Esophagus squamous epithelium (tissue), 5 donors: ENCODE measurements around the gene KIAA1217. TPM values are rescaled to one million over a fixed set of nuclear protein-coding genes. Genes with fewer than 3 reads are reported as not detected.

ENCODE experiments used
- DNase-seq: peaks from one replicate; lab custom pipeline; 2025; lab: John Stamatoyannopoulos, UW
- H3K27ac ChIP-seq, 4 donors: fragments of 200-600 bp; sonication (generic); one replicate each; pipeline ENCODE4 v1.5.1; 2016 to 2019; ENCODE audit warnings: mild to moderate bottlenecking in 1 of 4
- H3K27me3 ChIP-seq, 4 donors: fragments of 200-600 bp; sonication (generic); 1 replicate in 3 of 4; 2 replicates in 1 of 4; pipeline versions ENCODE4 v1.5.1 to v1.6.0; 2017 to 2021; ENCODE audit warnings: antibody characterized with exemption in 1 of 4
- H3K36me3 ChIP-seq, 3 donors: fragments of 200-600 bp; sonication (generic); one replicate each; pipeline ENCODE4 v1.5.1; 2016 to 2019
- H3K4me1 ChIP-seq, 3 donors: fragments of 200-600 bp; sonication (generic); one replicate each; pipeline ENCODE4 v1.5.1; 2017 to 2019
- H3K4me3 ChIP-seq, 4 donors: fragments of 200-600 bp; sonication (generic); 1 replicate in 3 of 4; 2 replicates in 1 of 4; pipeline ENCODE4 v1.5.1; 2016 to 2019; ENCODE audit warnings: mild to moderate bottlenecking in 2 of 4, moderate library complexity in 1 of 4
- H3K9me3 ChIP-seq, 3 donors: fragments of 200-600 bp; sonication (generic); one replicate each; pipeline ENCODE4 v1.5.1; 2016 to 2019
- CTCF ChIP-seq, 6 experiments: fragments of 450-650 bp in 4 of 6; fragments of 200-600 bp in 2 of 6; sonication (generic) in 2 of 6; IDR thresholded peaks; one replicate each; pipeline ENCODE4 v1.5.1; 2016 to 2019; ENCODE audit warnings: antibody characterized with exemption in 6 of 6, mild to moderate bottlenecking in 4 of 6, moderate library complexity in 4 of 6
- POLR2A ChIP-seq, 4 donors: fragments of 450-650 bp; IDR thresholded peaks; one replicate each; pipeline ENCODE4 v1.6.1; 2017; ENCODE audit warnings: antibody characterized with exemption in 4 of 4, mild to moderate bottlenecking in 4 of 4, moderate library complexity in 3 of 4
- WGBS, 2 donors: methylation state at CpG; one replicate each; pipeline ENCODE4 v1.1.5; 2018; 5-methylcytosine and 5-hydroxymethylcytosine counted together
- intact Hi-C: fragments of 100-400 bp; cut with DNase I; formaldehyde crosslinking; loops from one replicate; pipeline ENCODE4 v1.15.0; 2022
- total RNA-seq, 4 donors: library from RNA; depleted of rRNA; stranded (reverse); fragments of >200 nt; gene quantifications; one replicate each; pipeline ENCODE4 v1.1.0, GENCODE V29; 2016
- donor health status: DM: yes; HTN: yes; CAD: no.

Gene KIAA1217
- total RNA-seq, 4 donors from 2014 or later: 56.2 to 67.6 (median 66.2) TPM

GRCh38 chr10:24446739-24447138, 237.8 kb downstream of the KIAA1217 start:
- no peak overlapping the region for H3K27ac ChIP-seq
- no peak for TF ChIP-seq CTCF (IDR thresholded peaks at IDR 0.05)
- no peak for TF ChIP-seq POLR2A (IDR thresholded peaks at IDR 0.05)
- peaks cover 3 to 22% (median 5%) of the 10 kb centered on the region in 3 donors for H3K4me1 ChIP-seq
- DNase-seq: no peak
- no peaks in the 10 kb centered on the region for H3K9me3 ChIP-seq
- intact Hi-C loops: no loop called here
- no peaks in the 10 kb centered on the region for H3K27me3 ChIP-seq
- 83 to 95% methylated on average over 6 of the region's 6 CpGs for WGBS, 2 donors
- no peak overlapping the region for H3K4me3 ChIP-seq
- H3K36me3 ChIP-seq: peaks cover 0 to 54% (median 0%) of the 10 kb centered on the region in 3 donors

- Histone ChIP-seq H3K4me3 (no peak overlapping the region), H3K27ac (peak overlapping the region in 2 of 4 donors; percentile 11 to 61), H3K9me3 (no peaks in the 10 kb centered on the region), H3K36me3 (peaks cover 0 to 54% (median 0%) of the 10 kb centered on the region in 3 donors), H3K4me1 (peaks cover 3 to 22% (median 5%) of the 10 kb centered on the region in 3 donors), H3K27me3 (no peaks in the 10 kb centered on the region)
- WGBS, 2 donors: 55 to 69% methylated on average over 3 of the region's 3 CpGs
- no peak for DNase-seq
- intact Hi-C loops: no loop called here
- TF ChIP-seq CTCF (IDR thresholded peaks at IDR 0.05) (no peak), POLR2A (IDR thresholded peaks at IDR 0.05) (no peak)
Measured at GRCh38 chr10:24448351-24448999, 239.5 kb downstream of the KIAA1217 start.

GRCh38 chr10:24449321-24449740, 240.4 kb downstream of the KIAA1217 start:
- no peaks in the 10 kb centered on the region for H3K9me3 ChIP-seq
- H3K27ac ChIP-seq: peak overlapping the region in 2 of 4 donors; percentile 50 to 61
- DNase-seq: no peak
- WGBS, 2 donors: 14 to 20% methylated on average over 5 of the region's 5 CpGs
- peak overlapping the region in 2 of 4 donors; percentile 8 to 36 for H3K4me3 ChIP-seq
- peaks cover 3 to 24% (median 5%) of the 10 kb centered on the region in 3 donors for H3K4me1 ChIP-seq
- H3K36me3 ChIP-seq: peaks cover 0 to 45% (median 0%) of the 10 kb centered on the region in 3 donors
- intact Hi-C loops: no loop called here
- TF ChIP-seq POLR2A (IDR thresholded peaks at IDR 0.05): no peak
- TF ChIP-seq CTCF (IDR thresholded peaks at IDR 0.05): no peak
- H3K27me3 ChIP-seq: no peaks in the 10 kb centered on the region

GRCh38 chr10:24449769-24450310, 240.9 kb downstream of the KIAA1217 start:
- DNase-seq: no peak
- Histone ChIP-seq H3K27me3 (no peaks in the 10 kb centered on the region), H3K4me1 (peaks cover 3 to 29% (median 5%) of the 10 kb centered on the region in 3 donors), H3K27ac (peak overlapping the region in 2 of 4 donors; percentile 50 to 61), H3K36me3 (peaks cover 0 to 41% (median 0%) of the 10 kb centered on the region in 3 donors), H3K4me3 (peak overlapping the region in 2 of 4 donors; percentile 8 to 36), H3K9me3 (no peaks in the 10 kb centered on the region)
- WGBS, 2 donors: 20 to 29% methylated on average over 3 of the region's 3 CpGs
- intact Hi-C loops: no loop called here
- TF ChIP-seq CTCF (IDR thresholded peaks at IDR 0.05) (no peak), POLR2A (IDR thresholded peaks at IDR 0.05) (no peak)

- TF ChIP-seq CTCF (IDR thresholded peaks at IDR 0.05): no peak
- TF ChIP-seq POLR2A (IDR thresholded peaks at IDR 0.05): no peak
- WGBS, 2 donors: 86 to 100% methylated on average over 1 to 4 of the region's 4 CpGs
- Histone ChIP-seq H3K27ac (no peak overlapping the region), H3K36me3 (peaks cover 0 to 41% (median 0%) of the 10 kb centered on the region in 3 donors), H3K27me3 (no peaks in the 10 kb centered on the region), H3K4me3 (no peak overlapping the region), H3K9me3 (no peaks in the 10 kb centered on the region), H3K4me1 (peaks cover 5 to 43% (median 8%) of the 10 kb centered on the region in 3 donors)
- no peak for DNase-seq
- intact Hi-C loops: no loop called here
Measured at GRCh38 chr10:24451325-24451820, 242.4 kb downstream of the KIAA1217 start.
